GM12873 (cell line): ENCODE results near the gene CCDC77.

ENCODE experiments used
- CTCF ChIP-seq: IDR thresholded peaks from 2 replicates; pipeline ENCODE4 v1.5.1; 2012; ENCODE audit warnings: low read depth, mild to moderate bottlenecking, moderate library complexity, low read length, control low read depth; ENCODE audit not compliant: insufficient read depth; ENCODE audit errors: missing control alignments

The CCDC77 gene

GRCh38 chr12:457676-458075 is 56.2 kb downstream of the CCDC77 start:
- TF ChIP-seq CTCF: no peak

GRCh38 chr12:459050-459429 is 57.6 kb downstream of the CCDC77 start:
- no peak for TF ChIP-seq CTCF

DNA sequence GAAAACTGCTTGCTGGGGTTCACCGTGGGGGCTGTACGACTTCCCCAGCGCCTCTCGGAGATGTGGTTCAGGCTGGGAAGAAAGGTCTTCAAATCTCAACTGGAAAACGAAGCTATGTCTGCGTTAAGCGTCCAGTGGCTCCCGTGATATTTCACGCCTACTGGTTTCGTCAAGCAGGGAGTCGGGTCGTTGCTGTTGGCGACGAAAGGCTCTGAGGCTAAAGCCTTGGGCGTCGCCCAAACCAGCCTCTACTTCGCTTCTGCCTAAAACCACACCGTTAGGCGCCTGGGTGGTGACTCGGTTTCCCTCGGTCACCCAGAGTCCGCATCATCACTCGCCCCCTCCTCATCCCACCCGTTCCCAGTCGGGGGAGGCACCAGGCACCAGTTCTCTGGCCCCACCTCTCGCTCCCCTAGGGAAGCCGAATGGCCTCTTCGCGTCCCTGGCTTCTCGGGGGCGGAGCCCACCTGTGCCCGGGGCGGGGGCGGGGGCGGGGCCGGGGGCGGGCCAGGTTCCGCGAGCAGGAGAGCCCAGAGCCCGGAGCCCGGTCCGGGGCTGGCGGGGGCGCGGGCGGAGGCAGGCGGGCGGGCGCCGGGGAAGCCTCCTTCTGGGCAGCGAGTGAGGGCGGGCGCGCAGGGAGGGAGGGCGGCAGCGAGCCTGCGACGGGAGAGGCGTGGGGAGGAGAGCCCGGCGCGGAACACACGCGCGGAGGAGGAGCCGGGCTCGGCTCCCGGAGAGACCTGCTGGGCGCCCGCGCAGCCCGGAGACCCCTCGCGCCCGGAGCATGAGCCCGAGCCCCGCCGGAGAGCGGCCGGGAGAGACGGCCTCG is 58.2 kb downstream of the CCDC77 start, which contains the start of gene B4GALNT3:
Gene B4GALNT3, plus strand, starts transcription at position 510 of the 829 bp plus-strand sequence. CDS start 438 bp downstream, outside the sequence.
- no peak for TF ChIP-seq CTCF

- TF ChIP-seq CTCF: no peak
These were observed 59.1 kb downstream of the CCDC77 start for GRCh38 chr12:460261-461230.

DNA sequence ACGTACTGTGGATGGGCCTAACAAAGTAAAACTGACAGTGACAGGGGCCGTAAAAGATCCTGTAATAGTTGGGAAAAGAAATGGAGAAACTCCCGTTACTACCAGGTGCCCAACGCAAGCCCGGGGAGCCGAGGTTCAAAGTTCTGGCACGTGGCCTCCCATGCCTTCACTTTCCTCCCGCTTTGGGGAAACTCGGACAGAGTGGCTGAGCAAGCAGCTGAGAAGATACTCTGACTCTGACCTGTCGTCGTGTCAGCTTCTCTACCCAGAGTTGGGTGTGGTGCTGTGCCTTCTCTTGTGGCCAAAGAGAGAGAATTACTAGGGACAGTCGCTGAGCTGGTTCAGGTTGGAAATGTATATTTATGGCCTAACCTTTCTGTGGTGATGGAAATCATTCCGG is 60.0 kb downstream of the CCDC77 start:
- no peak for TF ChIP-seq CTCF

DNA sequence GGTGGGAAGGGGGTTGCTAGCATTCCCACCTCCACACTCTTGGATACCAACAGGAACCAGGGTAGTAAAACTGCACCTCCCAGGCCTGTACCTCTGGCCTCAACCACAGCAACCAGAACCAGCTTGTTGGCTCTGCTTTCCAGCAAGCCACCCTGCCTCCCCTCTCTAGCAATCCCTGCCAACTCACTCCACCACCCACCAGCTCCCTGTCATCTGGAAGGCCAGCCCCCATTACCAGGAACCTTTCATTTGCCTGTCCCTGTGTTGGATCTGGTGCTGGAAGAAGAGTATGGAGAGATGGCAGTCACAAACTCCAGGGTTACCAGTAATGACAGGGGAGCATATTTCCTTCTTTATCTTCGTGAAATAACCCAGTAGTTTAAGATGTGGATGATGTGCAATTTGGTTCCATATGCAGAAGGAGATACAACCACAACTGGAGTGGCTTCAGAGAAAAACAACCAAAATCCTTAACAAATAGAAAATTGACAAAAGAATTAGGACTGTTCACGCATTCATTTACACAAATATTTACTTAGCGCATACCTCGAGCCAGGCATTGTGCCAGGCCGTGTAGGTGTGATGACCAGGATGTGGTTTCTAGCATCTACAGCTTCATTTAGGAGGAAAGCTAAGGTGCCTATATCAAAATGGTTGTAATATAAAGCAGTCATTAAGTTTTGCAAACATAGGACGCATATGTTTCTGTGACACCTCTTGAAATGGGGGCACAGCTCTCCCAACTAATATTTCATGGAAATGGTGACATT is 61.7 kb downstream of the CCDC77 start:
- no peak for TF ChIP-seq CTCF
